Measurements from ENCODE around the gene TIMM50. TPM values are rescaled to one million over a fixed set of nuclear protein-coding genes. Genes with fewer than 3 reads are reported as not detected.
A peak's percentile ranks its signal among the peaks of the same experiment; 100 is the strongest.

The TIMM50 gene
- total RNA-seq, 1 donor from 2014 or later, result 56.0 TPM

- TF ChIP-seq CTCF (IDR thresholded peaks at IDR 0.05), result no peak
- no peak for DNase-seq (ENCODE audit: extremely low spot score, unreplicated experiment)
- H3K9me3 Mint-ChIP-seq (ENCODE audit: unreplicated experiment), result no peaks in the 10 kb centered on the region
- H3K27me3 Mint-ChIP-seq (ENCODE audit: unreplicated experiment), result peaks cover 31% of the 10 kb centered on the region
- H3K27ac Mint-ChIP-seq (ENCODE audit: unreplicated experiment), result no peak overlapping the region
- H3K4me1 Mint-ChIP-seq (ENCODE audit: unreplicated experiment), result peaks cover 18% of the 10 kb centered on the region
- H3K4me3 Mint-ChIP-seq (ENCODE audit: unreplicated experiment), result no peak overlapping the region
- no peaks in the 10 kb centered on the region for H3K36me3 Mint-ChIP-seq (ENCODE audit: unreplicated experiment)
Measured at GRCh38 chr19:39496063-39496462, 15.4 kb downstream of the TIMM50 start.

- Mint-ChIP-seq H3K27me3 (ENCODE audit: unreplicated experiment) (peaks cover 31% of the 10 kb centered on the region), H3K4me3 (ENCODE audit: unreplicated experiment) (peak overlapping the region; percentile 66)
Measured at GRCh38 chr19:39497701-39497995, 17.0 kb downstream of the TIMM50 start.

GRCh38 chr19:39497996-39498797 is 17.6 kb downstream of the TIMM50 start:
- H3K4me1 Mint-ChIP-seq (ENCODE audit: unreplicated experiment), result peaks cover 21% of the 10 kb centered on the region
- H3K36me3 Mint-ChIP-seq (ENCODE audit: unreplicated experiment), result no peaks in the 10 kb centered on the region
- H3K27ac Mint-ChIP-seq (ENCODE audit: unreplicated experiment), result no peak overlapping the region
- no peak for DNase-seq (ENCODE audit: extremely low spot score, unreplicated experiment)
- H3K4me3 Mint-ChIP-seq (ENCODE audit: unreplicated experiment), result peak overlapping the region; percentile 66
- peak; percentile 58 for TF ChIP-seq CTCF (IDR thresholded peaks at IDR 0.05)
- H3K27me3 Mint-ChIP-seq (ENCODE audit: unreplicated experiment), result peaks cover 33% of the 10 kb centered on the region
- H3K9me3 Mint-ChIP-seq (ENCODE audit: unreplicated experiment), result no peaks in the 10 kb centered on the region

More at GRCh38 chr19:39497701-39497995, 17.0 kb downstream of the TIMM50 start:
- DNase-seq (ENCODE audit: extremely low spot score, unreplicated experiment), result no peak
- no peaks in the 10 kb centered on the region for H3K9me3 Mint-ChIP-seq (ENCODE audit: unreplicated experiment)
- peaks cover 18% of the 10 kb centered on the region for H3K4me1 Mint-ChIP-seq (ENCODE audit: unreplicated experiment)
- H3K27ac Mint-ChIP-seq (ENCODE audit: unreplicated experiment), result no peak overlapping the region
- no peaks in the 10 kb centered on the region for H3K36me3 Mint-ChIP-seq (ENCODE audit: unreplicated experiment)
- TF ChIP-seq CTCF (IDR thresholded peaks at IDR 0.05), result no peak

- no peaks in the 10 kb centered on the region for H3K36me3 Mint-ChIP-seq (ENCODE audit: unreplicated experiment)
- H3K4me3 Mint-ChIP-seq (ENCODE audit: unreplicated experiment), result peak within 1 kb of the TSS; percentile 66
- H3K9me3 Mint-ChIP-seq (ENCODE audit: unreplicated experiment), result no peaks in the 10 kb centered on the region
- no peak within 1 kb of the TSS for H3K27ac Mint-ChIP-seq (ENCODE audit: unreplicated experiment)
- DNase-seq (ENCODE audit: extremely low spot score, unreplicated experiment), result no peak
- H3K27me3 Mint-ChIP-seq (ENCODE audit: unreplicated experiment), result peaks cover 41% of the 10 kb centered on the region
- TF ChIP-seq CTCF (IDR thresholded peaks at IDR 0.05), result no peak
- peaks cover 24% of the 10 kb centered on the region for H3K4me1 Mint-ChIP-seq (ENCODE audit: unreplicated experiment)
Measured at GRCh38 chr19:39498798-39499642, 18.4 kb downstream of the TIMM50 start, which contains the start of gene DLL3. DLL3 (plus strand) TSS chr19:39498947; CDS start chr19:39498975, 28 bp downstream.

GRCh38 chr19:39499932-39500331 is 19.3 kb downstream of the TIMM50 start:
- H3K9me3 Mint-ChIP-seq (ENCODE audit: unreplicated experiment), result no peaks in the 10 kb centered on the region
- DNase-seq (ENCODE audit: extremely low spot score, unreplicated experiment), result no peak
- no peaks in the 10 kb centered on the region for H3K36me3 Mint-ChIP-seq (ENCODE audit: unreplicated experiment)
- peaks cover 24% of the 10 kb centered on the region for H3K4me1 Mint-ChIP-seq (ENCODE audit: unreplicated experiment)
- H3K27ac Mint-ChIP-seq (ENCODE audit: unreplicated experiment), result no peak overlapping the region
- peaks cover 49% of the 10 kb centered on the region for H3K27me3 Mint-ChIP-seq (ENCODE audit: unreplicated experiment)
- peak overlapping the region; percentile 39 for H3K4me3 Mint-ChIP-seq (ENCODE audit: unreplicated experiment)
- TF ChIP-seq CTCF (IDR thresholded peaks at IDR 0.05), result no peak

Measured in osteocyte (in vitro differentiated cells).